HG02981 (cell line): ENCODE data around the gene FABP1.

Source experiments
- ATAC-seq: cut with Tn5 transposase; IDR thresholded peaks from one replicate; pipeline ENCODE4 v1.9.1; 2021; ENCODE audit warnings: mild to moderate bottlenecking, moderate library complexity; ENCODE audit not compliant: unreplicated experiment

The FABP1 gene

GRCh38 chr2:88127888-88128653 is at the start of gene FABP1:
Gene FABP1, minus strand, starts transcription at chr2:88128062. Its CDS starts 45 bp downstream, at chr2:88128017.
- ATAC-seq = no peak

GRCh38 chr2:88177556-88177955 is 49.7 kb upstream of the FABP1 start:
- ATAC-seq = no peak

- no peak for ATAC-seq
Observed at GRCh38 chr2:88176352-88176984, 48.6 kb upstream of the FABP1 start.

- ATAC-seq = no peak
Observed at GRCh38 chr2:88172882-88173281, 45.0 kb upstream of the FABP1 start.

- ATAC-seq = no peak
Observed at GRCh38 chr2:88171966-88172365, 44.1 kb upstream of the FABP1 start.

GRCh38 chr2:88170472-88170892 is 42.6 kb upstream of the FABP1 start:
- peak; percentile 26 for ATAC-seq

- ATAC-seq = no peak
Observed at GRCh38 chr2:88168386-88168785, 40.5 kb upstream of the FABP1 start.

GRCh38 chr2:88167740-88168139 is 39.9 kb upstream of the FABP1 start:
- ATAC-seq = no peak

- no peak for ATAC-seq
Observed at GRCh38 chr2:88165332-88166003, 37.6 kb upstream of the FABP1 start.

- ATAC-seq = no peak
Observed at GRCh38 chr2:88161446-88162244, 33.8 kb upstream of the FABP1 start.

- ATAC-seq = no peak
Observed at GRCh38 chr2:88160517-88160916, 32.7 kb upstream of the FABP1 start.

- no peak for ATAC-seq
Observed at GRCh38 chr2:88159955-88160415, 32.1 kb upstream of the FABP1 start.

GRCh38 chr2:88159481-88159880 is 31.6 kb upstream of the FABP1 start:
- no peak for ATAC-seq

- no peak for ATAC-seq
Observed at GRCh38 chr2:88148929-88149438, 21.1 kb upstream of the FABP1 start.

GRCh38 chr2:88147145-88147544 is 19.3 kb upstream of the FABP1 start:
- no peak for ATAC-seq

GRCh38 chr2:88146590-88146989 is 18.7 kb upstream of the FABP1 start:
- ATAC-seq = no peak

- no peak for ATAC-seq
Observed at GRCh38 chr2:88144914-88145497, 17.1 kb upstream of the FABP1 start.

GRCh38 chr2:88144271-88144670 is 16.4 kb upstream of the FABP1 start:
- no peak for ATAC-seq

GRCh38 chr2:88141952-88142351 is 14.1 kb upstream of the FABP1 start:
- ATAC-seq = no peak

- ATAC-seq = no peak
Observed at GRCh38 chr2:88139804-88140203, 11.9 kb upstream of the FABP1 start.
